Transverse colon (tissue), 4 donors: ENCODE results near the gene DAB2. TPM values are rescaled to one million over a fixed set of nuclear protein-coding genes. Genes with fewer than 3 reads are reported as not detected.

Experiments
- DNase-seq: peaks from one replicate; pipeline ENCODE4 v3.0.0-alpha.2; 2019
- H3K27ac ChIP-seq, 4 donors: fragments of 200-600 bp; sonication (generic); 2 replicates each; pipeline ENCODE4 v1.5.1; 2016 to 2018; ENCODE audit warnings: inconsistent platforms in 4 of 4
- H3K27me3 ChIP-seq: fragments of 200-600 bp; sonication (generic); 2 replicates; pipeline ENCODE4 v1.5.1; 2017; ENCODE audit warnings: inconsistent platforms
- H3K36me3 ChIP-seq, 4 donors: fragments of 200-600 bp; sonication (generic); 2 replicates each; pipeline ENCODE4 v1.5.1; 2017 to 2019; ENCODE audit warnings: inconsistent platforms in 4 of 4
- H3K4me1 ChIP-seq, 4 donors: fragments of 200-600 bp; sonication (generic); 2 replicates each; pipeline ENCODE4 v1.5.1; 2017 to 2020; ENCODE audit warnings: inconsistent platforms in 4 of 4
- H3K4me3 ChIP-seq, 4 donors: fragments of 200-600 bp; sonication (generic); 1 replicate in 1 of 4; 2 replicates in 3 of 4; pipeline versions ENCODE4 v1.5.1 to v1.6.1; 2017 to 2019; ENCODE audit warnings: inconsistent platforms in 4 of 4
- H3K9me3 ChIP-seq, 2 donors: fragments of 200-600 bp; sonication (generic); 2 replicates each; pipeline ENCODE4 v1.5.1; 2017 to 2019; ENCODE audit warnings: inconsistent platforms in 2 of 2
- CTCF ChIP-seq, 5 experiments: fragments of 200-600 bp in 3 of 5; fragments of 450-650 bp in 2 of 5; sonication (generic) in 3 of 5; IDR thresholded peaks; 1 replicate in 2 of 5; 2 replicates in 3 of 5; pipeline ENCODE4 v1.5.1; 2016 to 2017; ENCODE audit warnings: antibody characterized with exemption in 5 of 5, inconsistent platforms in 3 of 5, mild to moderate bottlenecking in 2 of 5, moderate library complexity in 1 of 5
- EP300 ChIP-seq: sonication (generic); formaldehyde crosslinking; IDR thresholded peaks from one replicate; pipeline ENCODE4 v1.6.1; 2017; ENCODE audit warnings: antibody characterized with exemption, low read depth
- POLR2A ChIP-seq: fragments of 450-650 bp; IDR thresholded peaks from one replicate; pipeline ENCODE4 v1.6.1; 2016; ENCODE audit warnings: antibody characterized with exemption, mild to moderate bottlenecking, moderate library complexity
- POLR2AphosphoS5 ChIP-seq, 3 donors: sonication (generic); formaldehyde crosslinking; IDR thresholded peaks; one replicate each; pipeline ENCODE4 v1.6.1; 2016; ENCODE audit warnings: antibody characterized with exemption in 3 of 3
- WGBS, 2 donors: methylation state at CpG; one replicate each; pipeline ENCODE4 v1.1.5; 2018; ENCODE audit warnings: low coverage in 1 of 2; 5-methylcytosine and 5-hydroxymethylcytosine counted together
- in situ Hi-C, 4 donors: fragments of 200-750 bp; cut with MboI; loops; one replicate each; pipeline versions ENCODE4 v1.15.0 to v1.15.1; 2017; ENCODE audit warnings: low sequenced_read_pairs in 3 of 4, low pct_ligation_motif_present in 1 of 4, low pct_unique_long_range_greater_than_20kb in 1 of 4
- intact Hi-C: fragments of 100-400 bp; cut with DNase I; formaldehyde crosslinking; loops from one replicate; pipeline ENCODE4 v1.15.1; 2023; ENCODE audit warnings: low total_unique reads
- total RNA-seq, 4 donors: library from RNA; depleted of rRNA; stranded (reverse); fragments of >200 nt; gene quantifications; one replicate each; pipeline ENCODE4 v1.1.0, GENCODE V29; 2016

The DAB2 gene
- total RNA-seq, 4 donors from 2014 or later = 34.4 to 143 (median 53.1) TPM

- TF ChIP-seq CTCF (IDR thresholded peaks at IDR 0.05) (no peak), POLR2AphosphoS5 (IDR thresholded peaks at IDR 0.05) (no peak), POLR2A (no peak), EP300 (no peak)
- no peaks in the 10 kb centered on the region for H3K36me3 ChIP-seq
- peaks cover 6 to 69% (median 36%) of the 10 kb centered on the region in 4 donors for H3K4me1 ChIP-seq
- no peaks in the 10 kb centered on the region for H3K27me3 ChIP-seq
- DNase-seq = peak; percentile 31
- peak overlapping the region in 3 of 4 donors; percentile 50 to 62 (median 56) for H3K4me3 ChIP-seq
- in situ Hi-C loops = no loop called here
- no peaks in the 10 kb centered on the region for H3K9me3 ChIP-seq
- intact Hi-C loops = no loop called here
- H3K27ac ChIP-seq = peak overlapping the region; percentile 84 to 89 (median 86)
- 0 to 26% methylated on average over 1 to 2 of the region's 2 CpGs for WGBS, 2 donors
Measured at GRCh38 chr5:39423331-39423751, 1.4 kb downstream of the DAB2 start.

- peaks cover 6 to 68% (median 36%) of the 10 kb centered on the region in 4 donors for H3K4me1 ChIP-seq
- peak overlapping the region in 3 of 4 donors; percentile 50 to 62 (median 56) for H3K4me3 ChIP-seq
- H3K36me3 ChIP-seq = no peaks in the 10 kb centered on the region
- no peak for TF ChIP-seq CTCF (IDR thresholded peaks at IDR 0.05)
- no peak for TF ChIP-seq EP300
- TF ChIP-seq POLR2AphosphoS5 (IDR thresholded peaks at IDR 0.05) = no peak
- TF ChIP-seq POLR2A = no peak
- intact Hi-C loops = no loop called here
- 35% methylated on average over 2 of the region's 2 CpGs for WGBS, 2 donors
- no peak for DNase-seq
- in situ Hi-C loops = no loop called here
- H3K27me3 ChIP-seq = no peaks in the 10 kb centered on the region
- peak overlapping the region; percentile 84 to 89 (median 86) for H3K27ac ChIP-seq
- H3K9me3 ChIP-seq = no peaks in the 10 kb centered on the region
Measured at GRCh38 chr5:39422728-39423285, 2.0 kb downstream of the DAB2 start.

GRCh38 chr5:39422036-39422606 lies 2.7 kb downstream of the DAB2 start:
- peak overlapping the region; percentile 84 to 89 (median 86) for H3K27ac ChIP-seq
- H3K4me1 ChIP-seq = peaks cover 6 to 61% (median 33%) of the 10 kb centered on the region in 4 donors
- no peaks in the 10 kb centered on the region for H3K36me3 ChIP-seq
- in situ Hi-C loops = no loop called here
- 59 to 67% methylated on average over 2 to 3 of the region's 3 CpGs for WGBS, 2 donors
- DNase-seq = no peak
- no peaks in the 10 kb centered on the region for H3K27me3 ChIP-seq
- H3K9me3 ChIP-seq = no peaks in the 10 kb centered on the region
- intact Hi-C loops = no loop called here
- TF ChIP-seq EP300 = no peak
- no peak for TF ChIP-seq POLR2A
- no peak for TF ChIP-seq POLR2AphosphoS5 (IDR thresholded peaks at IDR 0.05)
- H3K4me3 ChIP-seq = peak overlapping the region in 2 of 4 donors; percentile 56 to 62

GRCh38 chr5:39420482-39421145 lies 4.2 kb downstream of the DAB2 start:
- TF ChIP-seq POLR2AphosphoS5 (IDR thresholded peaks at IDR 0.05) = peak in 1 of 3 donors; percentile 53
- no peak for TF ChIP-seq CTCF (IDR thresholded peaks at IDR 0.05)
- no peak for TF ChIP-seq EP300
- in situ Hi-C loops (no loop called here), intact Hi-C loops (no loop called here)
- Histone ChIP-seq H3K27me3 (no peaks in the 10 kb centered on the region), H3K27ac (peak overlapping the region; percentile 84 to 89 (median 86)), H3K9me3 (no peaks in the 10 kb centered on the region), H3K36me3 (no peaks in the 10 kb centered on the region), H3K4me3 (peak overlapping the region in 1 of 4 donors; percentile 62), H3K4me1 (peaks cover 6 to 47% (median 22%) of the 10 kb centered on the region in 4 donors)
- peak; percentile 41 for DNase-seq
- WGBS, 2 donors = 43 to 90% methylated on average over 1 to 6 of the region's 6 CpGs
